A673 (cell line): ENCODE data around the gene CLEC4C.

Experiments
- CTCF ChIP-seq: fragments of 300-800, 200-600 bp; sonication (generic); conservative IDR thresholded peaks from 2 replicates; pipeline ENCODE4 v1.5.1; 2017; ENCODE audit warnings: low read depth, mild to moderate bottlenecking, antibody characterized with exemption, low read length, moderate library complexity, mixed read lengths
- EZH2 ChIP-seq: fragments of 200-600 bp; sonication (generic); IDR thresholded peaks from 2 replicates; pipeline ENCODE4 v1.6.1; 2017; ENCODE audit warnings: borderline replicate concordance, low read depth, mild to moderate bottlenecking, mixed read lengths, antibody characterized with exemption, low read length; ENCODE audit not compliant: poor library complexity, severe bottlenecking

- no peak for TF ChIP-seq CTCF
- TF ChIP-seq EZH2, result no peak
These were observed 27.0 kb downstream of the CLEC4C start for GRCh38 chr12:7719946-7720730.
